ENCODE results near the gene SPTBN4.

DNA sequence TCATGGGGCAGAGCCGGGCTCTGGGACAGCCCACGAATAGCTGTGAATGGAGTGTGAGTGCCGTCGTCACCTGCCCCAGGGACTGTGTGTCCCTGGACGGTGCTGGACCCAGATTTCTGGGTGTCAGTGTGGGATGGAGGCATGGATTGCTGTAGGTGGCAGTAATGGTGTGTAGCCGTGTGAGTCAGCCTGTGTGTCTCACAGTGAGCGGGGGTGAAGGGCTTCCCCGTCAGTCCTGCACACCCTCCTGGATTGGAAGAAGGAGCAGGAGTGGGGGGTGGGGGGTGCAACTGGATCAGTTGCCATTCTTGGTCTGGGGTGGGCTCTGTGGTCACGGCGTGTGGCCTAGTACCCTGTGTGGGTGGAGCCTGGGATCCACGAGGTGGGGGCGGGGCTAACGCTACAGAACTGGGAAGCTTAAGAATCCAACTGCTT lies 127.9 kb downstream of the SPTBN4 start:
- no peak for TF ChIP-seq POLR2A (IDR thresholded peaks at IDR 0.05; ENCODE audit: low read depth, low read length)
- TF ChIP-seq TAF1 (IDR thresholded peaks at IDR 0.05; ENCODE audit: borderline replicate concordance, low read depth, low read length), result no peak
